Measurements from ENCODE around the gene PCDH10.

PCDH10 gene

GRCh38 chr4:133112641-133113040 is 36.5 kb upstream of the PCDH10 start:
- TF ChIP-seq SPI1 (IDR thresholded peaks at IDR 0.05; ENCODE audit: borderline replicate concordance, low read depth) = no peak
- no peak for TF ChIP-seq POLR2AphosphoS5 (IDR thresholded peaks at IDR 0.05; ENCODE audit: low read depth)
- TF ChIP-seq, protein P1, sequence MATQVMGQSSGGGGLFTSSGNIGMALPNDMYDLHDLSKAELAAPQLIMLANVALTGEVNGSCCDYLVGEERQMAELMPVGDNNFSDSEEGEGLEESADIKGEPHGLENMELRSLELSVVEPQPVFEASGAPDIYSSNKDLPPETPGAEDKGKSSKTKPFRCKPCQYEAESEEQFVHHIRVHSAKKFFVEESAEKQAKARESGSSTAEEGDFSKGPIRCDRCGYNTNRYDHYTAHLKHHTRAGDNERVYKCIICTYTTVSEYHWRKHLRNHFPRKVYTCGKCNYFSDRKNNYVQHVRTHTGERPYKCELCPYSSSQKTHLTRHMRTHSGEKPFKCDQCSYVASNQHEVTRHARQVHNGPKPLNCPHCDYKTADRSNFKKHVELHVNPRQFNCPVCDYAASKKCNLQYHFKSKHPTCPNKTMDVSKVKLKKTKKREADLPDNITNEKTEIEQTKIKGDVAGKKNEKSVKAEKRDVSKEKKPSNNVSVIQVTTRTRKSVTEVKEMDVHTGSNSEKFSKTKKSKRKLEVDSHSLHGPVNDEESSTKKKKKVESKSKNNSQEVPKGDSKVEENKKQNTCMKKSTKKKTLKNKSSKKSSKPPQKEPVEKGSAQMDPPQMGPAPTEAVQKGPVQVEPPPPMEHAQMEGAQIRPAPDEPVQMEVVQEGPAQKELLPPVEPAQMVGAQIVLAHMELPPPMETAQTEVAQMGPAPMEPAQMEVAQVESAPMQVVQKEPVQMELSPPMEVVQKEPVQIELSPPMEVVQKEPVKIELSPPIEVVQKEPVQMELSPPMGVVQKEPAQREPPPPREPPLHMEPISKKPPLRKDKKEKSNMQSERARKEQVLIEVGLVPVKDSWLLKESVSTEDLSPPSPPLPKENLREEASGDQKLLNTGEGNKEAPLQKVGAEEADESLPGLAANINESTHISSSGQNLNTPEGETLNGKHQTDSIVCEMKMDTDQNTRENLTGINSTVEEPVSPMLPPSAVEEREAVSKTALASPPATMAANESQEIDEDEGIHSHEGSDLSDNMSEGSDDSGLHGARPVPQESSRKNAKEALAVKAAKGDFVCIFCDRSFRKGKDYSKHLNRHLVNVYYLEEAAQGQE (IDR thresholded peaks at IDR 0.05; ENCODE audit: insufficient replicate concordance, low read depth) = no peak
- no peak for TF ChIP-seq GABPA (IDR thresholded peaks at IDR 0.05; ENCODE audit: low read depth)
- TF ChIP-seq CTCF (IDR thresholded peaks at IDR 0.05; ENCODE audit: insufficient read depth, low read length) = no peak
- Histone ChIP-seq H3K4me3 (replicated peaks; ENCODE audit: insufficient read depth, low read length) (no peak overlapping the region), H3K27me3 (ENCODE audit: insufficient read depth, poor library complexity, severe bottlenecking) (no peaks in the 10 kb centered on the region), H3K27ac (replicated peaks) (no peak overlapping the region)
- DNase-seq (ENCODE audit: low read depth in 1 of 2, low spot score in 1 of 2) = no peak

GRCh38 chr4:133124746-133125145 is 24.3 kb upstream of the PCDH10 start:
- TF ChIP-seq SPI1 (IDR thresholded peaks at IDR 0.05; ENCODE audit: borderline replicate concordance, low read depth) = no peak
- no peak for TF ChIP-seq GABPA (IDR thresholded peaks at IDR 0.05; ENCODE audit: low read depth)
- TF ChIP-seq POLR2AphosphoS5 (IDR thresholded peaks at IDR 0.05; ENCODE audit: low read depth) = no peak
- no peak for TF ChIP-seq CTCF (IDR thresholded peaks at IDR 0.05; ENCODE audit: insufficient read depth, low read length)
- TF ChIP-seq, protein P1 (IDR thresholded peaks at IDR 0.05; ENCODE audit: insufficient replicate concordance, low read depth) = no peak
- no peak overlapping the region for H3K4me3 ChIP-seq (replicated peaks; ENCODE audit: insufficient read depth, low read length)
- H3K27me3 ChIP-seq (ENCODE audit: insufficient read depth, poor library complexity, severe bottlenecking) = no peaks in the 10 kb centered on the region
- H3K27ac ChIP-seq (replicated peaks) = no peak overlapping the region
- no peak for DNase-seq (ENCODE audit: low read depth in 1 of 2, low spot score in 1 of 2)

DNA sequence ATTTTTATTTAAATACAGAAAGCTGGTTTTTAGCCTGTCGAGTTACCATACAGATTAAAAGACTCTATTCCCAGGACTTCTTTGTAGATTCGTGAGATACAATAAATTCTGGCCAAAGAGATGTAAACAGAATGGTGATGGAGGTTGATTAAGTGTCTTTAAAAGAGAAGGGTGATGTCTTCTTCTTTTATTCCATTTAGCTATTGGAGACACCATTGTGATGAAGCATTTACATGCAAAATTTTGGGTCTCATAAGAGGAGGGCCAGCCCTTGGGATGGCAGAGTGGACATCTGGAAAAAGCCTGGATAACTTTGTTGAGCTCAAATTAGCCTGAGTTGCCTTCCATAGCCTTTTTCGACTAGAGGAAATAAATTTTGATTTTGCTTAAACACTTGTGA is 21.6 kb upstream of the PCDH10 start:
- no peaks in the 10 kb centered on the region for H3K27me3 ChIP-seq (ENCODE audit: insufficient read depth, poor library complexity, severe bottlenecking)
- TF ChIP-seq, protein P1 (IDR thresholded peaks at IDR 0.05; ENCODE audit: insufficient replicate concordance, low read depth) = no peak
- TF ChIP-seq SPI1 (IDR thresholded peaks at IDR 0.05; ENCODE audit: borderline replicate concordance, low read depth) = no peak
- no peak for TF ChIP-seq CTCF (IDR thresholded peaks at IDR 0.05; ENCODE audit: insufficient read depth, low read length)
- no peak for TF ChIP-seq GABPA (IDR thresholded peaks at IDR 0.05; ENCODE audit: low read depth)
- no peak for TF ChIP-seq POLR2AphosphoS5 (IDR thresholded peaks at IDR 0.05; ENCODE audit: low read depth)
- no peak overlapping the region for H3K4me3 ChIP-seq (replicated peaks; ENCODE audit: insufficient read depth, low read length)
- DNase-seq (ENCODE audit: low read depth in 1 of 2, low spot score in 1 of 2) = no peak
- H3K27ac ChIP-seq (replicated peaks) = no peak overlapping the region
